Neutrophil (primary cell): ENCODE measurements around the gene RTL1.

Experiments
- H3K27ac ChIP-seq: fragments of 200-600 bp; sonication (generic); 2 replicates; pipeline ENCODE4 v1.5.1; 2016; ENCODE audit warnings: mild to moderate bottlenecking, moderate library complexity
- H3K27me3 ChIP-seq: fragments of 200-600 bp; sonication (generic); 2 replicates; pipeline ENCODE4 v1.6.0; 2016; ENCODE audit warnings: mild to moderate bottlenecking
- H3K36me3 ChIP-seq: fragments of 200-600 bp; sonication (generic); 2 replicates; pipeline ENCODE4 v1.5.1; 2017
- H3K4me1 ChIP-seq, 2 experiments: fragments of 200-600 bp in 1 of 2; sonication (generic) in 1 of 2; 1 replicate in 1 of 2; 2 replicates in 1 of 2; pipeline versions ENCODE4 v1.5.1 to v1.6.1; 2013 to 2016; ENCODE audit warnings: low read depth in 1 of 2, low read length in 1 of 2, mild to moderate bottlenecking in 1 of 2, moderate library complexity in 1 of 2; ENCODE audit not compliant: control insufficient read depth in 1 of 2, insufficient read depth in 1 of 2
- H3K4me3 ChIP-seq, 2 experiments: fragments of 200-600 bp in 1 of 2; sonication (generic) in 1 of 2; 1 replicate in 1 of 2; 2 replicates in 1 of 2; pipeline ENCODE4 v1.5.1; 2013 to 2016; ENCODE audit warnings: low read depth in 1 of 2, low read length in 1 of 2, mild to moderate bottlenecking in 1 of 2, moderate library complexity in 1 of 2
- H3K9me3 ChIP-seq: fragments of 200-600 bp; sonication (generic); 2 replicates; pipeline ENCODE4 v1.5.1; 2016
- CTCF ChIP-seq: fragments of 200-600 bp; sonication (generic); IDR thresholded peaks from 2 replicates; pipeline ENCODE4 v1.5.1; 2016; ENCODE audit warnings: antibody characterized with exemption

Gene RTL1

GRCh38 chr14:100906420-100906819 is 2.9 kb upstream of the RTL1 start:
- Histone ChIP-seq H3K4me1 (no peaks in the 10 kb centered on the region), H3K9me3 (no peaks in the 10 kb centered on the region), H3K36me3 (no peaks in the 10 kb centered on the region), H3K4me3 (no peak overlapping the region), H3K27me3 (peaks cover 64% of the 10 kb centered on the region), H3K27ac (no peak overlapping the region)
- no peak for TF ChIP-seq CTCF

DNA sequence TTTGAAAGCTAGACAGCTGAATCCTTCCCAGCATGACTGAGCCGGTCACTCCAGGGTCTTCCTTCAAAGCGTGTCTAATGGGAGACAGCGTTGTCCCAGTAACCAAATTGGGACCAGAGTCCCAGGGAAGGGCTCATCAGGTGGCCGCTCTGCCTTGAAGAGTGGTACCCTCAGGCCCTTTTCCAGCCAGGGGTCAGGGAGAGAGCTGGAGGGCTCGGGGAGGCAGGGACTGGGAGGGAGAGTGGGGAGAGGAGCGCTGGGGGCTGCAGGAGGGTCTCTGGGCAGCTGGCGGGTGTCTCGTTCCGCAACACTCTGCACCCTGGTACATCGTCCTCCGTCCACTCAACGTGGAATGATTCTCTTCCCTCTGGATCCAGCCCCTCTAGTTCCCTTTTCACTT is 1.6 kb upstream of the RTL1 start:
- Histone ChIP-seq H3K36me3 (no peaks in the 10 kb centered on the region), H3K9me3 (no peaks in the 10 kb centered on the region), H3K27ac (no peak overlapping the region), H3K4me1 (no peaks in the 10 kb centered on the region), H3K27me3 (peaks cover 76% of the 10 kb centered on the region), H3K4me3 (no peak overlapping the region)
- TF ChIP-seq CTCF: no peak

- H3K9me3 ChIP-seq: no peaks in the 10 kb centered on the region
- H3K36me3 ChIP-seq: no peaks in the 10 kb centered on the region
- TF ChIP-seq CTCF: no peak
- H3K27me3 ChIP-seq: peaks cover 83% of the 10 kb centered on the region
- H3K4me1 ChIP-seq: no peaks in the 10 kb centered on the region
- H3K27ac ChIP-seq: no peak overlapping the region
- no peak overlapping the region for H3K4me3 ChIP-seq
Observed at GRCh38 chr14:100904307-100905087, 975 bp upstream of the RTL1 start.

GRCh38 chr14:100903134-100903468 is 421 bp downstream of the RTL1 start:
- Histone ChIP-seq H3K4me1 (no peaks in the 10 kb centered on the region), H3K27ac (no peak overlapping the region), H3K36me3 (no peaks in the 10 kb centered on the region), H3K4me3 (no peak overlapping the region), H3K27me3 (peaks cover 97% of the 10 kb centered on the region), H3K9me3 (no peaks in the 10 kb centered on the region)
- no peak for TF ChIP-seq CTCF

DNA sequence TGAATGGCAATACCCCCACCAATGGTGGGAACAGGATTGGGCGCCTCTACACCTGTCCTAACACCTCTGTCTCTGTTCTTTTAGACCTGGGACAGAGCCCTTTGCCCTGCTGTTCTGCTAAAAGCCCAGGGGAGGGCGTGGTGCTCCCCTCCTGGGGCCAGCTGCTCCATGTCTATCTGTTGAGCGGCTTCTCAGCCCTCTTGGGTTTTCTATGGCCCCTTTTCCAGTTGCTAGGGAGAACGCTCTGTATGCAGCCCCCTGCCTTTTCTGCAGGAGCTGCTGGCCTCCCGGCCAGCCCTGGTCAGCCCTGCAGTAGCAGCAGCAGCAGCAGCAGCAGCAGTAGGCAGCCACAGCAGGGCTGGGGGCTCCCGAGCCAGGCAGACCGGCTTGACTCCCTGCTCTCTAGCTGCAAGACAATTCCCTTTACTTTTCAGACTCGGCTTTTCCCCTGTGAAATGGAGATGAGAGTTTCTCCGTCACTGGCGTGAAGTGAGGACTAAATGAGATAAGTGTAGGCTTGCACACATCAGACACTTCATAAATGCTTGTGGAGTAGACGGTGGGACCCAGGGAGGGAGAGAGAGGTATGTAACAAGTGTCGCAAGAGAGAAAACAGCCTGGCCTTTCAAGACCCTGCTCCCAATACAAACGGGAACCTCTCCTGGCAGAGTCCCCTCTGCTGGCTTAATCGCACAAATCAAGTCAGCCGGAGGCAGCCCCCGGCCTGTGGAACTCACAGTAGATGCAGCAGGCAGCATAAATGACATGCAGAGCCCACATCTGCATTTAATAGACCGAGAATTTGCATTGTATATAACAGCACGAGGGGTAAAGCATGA is 1.0 kb downstream of the RTL1 start:
- Histone ChIP-seq H3K36me3 (no peaks in the 10 kb centered on the region), H3K27me3 (peaks cover 98% of the 10 kb centered on the region), H3K27ac (no peak overlapping the region), H3K4me1 (no peaks in the 10 kb centered on the region), H3K4me3 (no peak overlapping the region), H3K9me3 (no peaks in the 10 kb centered on the region)
- TF ChIP-seq CTCF: no peak
